PC-9 (cell line): Measurements from ENCODE around the gene BTBD10.

Experiments
- EZH2 ChIP-seq: fragments of 200-600 bp; sonication (generic); IDR thresholded peaks from 2 replicates; pipeline ENCODE4 v1.8.0; 2017; ENCODE audit warnings: antibody characterized with exemption, low read depth
- TF ChIP-seq, protein P1 (sequence below): fragments of 200-600 bp; sonication (generic); conservative IDR thresholded peaks from 2 replicates; pipeline ENCODE4 v1.6.1; 2017; ENCODE audit warnings: mixed run types, antibody characterized with exemption, mild to moderate bottlenecking, moderate library complexity

DNA sequence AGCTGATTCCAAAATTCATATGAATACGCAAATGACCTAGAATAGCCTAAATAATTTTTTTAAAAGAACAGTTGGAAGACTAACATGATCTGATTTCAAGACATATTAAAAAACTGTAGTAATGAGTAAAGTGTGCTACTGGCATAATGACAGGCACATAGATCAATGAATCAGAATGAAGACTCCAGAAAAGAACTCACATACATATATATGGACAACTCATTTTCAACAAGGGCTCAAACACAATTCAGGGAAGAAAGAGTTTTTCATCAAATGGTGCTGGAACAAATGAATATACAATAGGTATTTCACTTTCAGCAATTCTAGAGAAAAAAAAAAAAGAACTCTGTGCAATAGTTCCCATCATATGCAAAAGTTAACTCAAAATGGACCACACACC, 33.7 kb downstream of the BTBD10 start:
- TF ChIP-seq EZH2: no peak
- TF ChIP-seq, protein P1, sequence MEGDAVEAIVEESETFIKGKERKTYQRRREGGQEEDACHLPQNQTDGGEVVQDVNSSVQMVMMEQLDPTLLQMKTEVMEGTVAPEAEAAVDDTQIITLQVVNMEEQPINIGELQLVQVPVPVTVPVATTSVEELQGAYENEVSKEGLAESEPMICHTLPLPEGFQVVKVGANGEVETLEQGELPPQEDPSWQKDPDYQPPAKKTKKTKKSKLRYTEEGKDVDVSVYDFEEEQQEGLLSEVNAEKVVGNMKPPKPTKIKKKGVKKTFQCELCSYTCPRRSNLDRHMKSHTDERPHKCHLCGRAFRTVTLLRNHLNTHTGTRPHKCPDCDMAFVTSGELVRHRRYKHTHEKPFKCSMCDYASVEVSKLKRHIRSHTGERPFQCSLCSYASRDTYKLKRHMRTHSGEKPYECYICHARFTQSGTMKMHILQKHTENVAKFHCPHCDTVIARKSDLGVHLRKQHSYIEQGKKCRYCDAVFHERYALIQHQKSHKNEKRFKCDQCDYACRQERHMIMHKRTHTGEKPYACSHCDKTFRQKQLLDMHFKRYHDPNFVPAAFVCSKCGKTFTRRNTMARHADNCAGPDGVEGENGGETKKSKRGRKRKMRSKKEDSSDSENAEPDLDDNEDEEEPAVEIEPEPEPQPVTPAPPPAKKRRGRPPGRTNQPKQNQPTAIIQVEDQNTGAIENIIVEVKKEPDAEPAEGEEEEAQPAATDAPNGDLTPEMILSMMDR: no peak
